ENCODE measurements around the gene UNC80.
"Not testable (repeated sequence)": the region's sequence is repeated elsewhere in the genome, so short reads cannot be mapped to it uniquely, and the experiment has no call there.

The UNC80 gene, protein sequence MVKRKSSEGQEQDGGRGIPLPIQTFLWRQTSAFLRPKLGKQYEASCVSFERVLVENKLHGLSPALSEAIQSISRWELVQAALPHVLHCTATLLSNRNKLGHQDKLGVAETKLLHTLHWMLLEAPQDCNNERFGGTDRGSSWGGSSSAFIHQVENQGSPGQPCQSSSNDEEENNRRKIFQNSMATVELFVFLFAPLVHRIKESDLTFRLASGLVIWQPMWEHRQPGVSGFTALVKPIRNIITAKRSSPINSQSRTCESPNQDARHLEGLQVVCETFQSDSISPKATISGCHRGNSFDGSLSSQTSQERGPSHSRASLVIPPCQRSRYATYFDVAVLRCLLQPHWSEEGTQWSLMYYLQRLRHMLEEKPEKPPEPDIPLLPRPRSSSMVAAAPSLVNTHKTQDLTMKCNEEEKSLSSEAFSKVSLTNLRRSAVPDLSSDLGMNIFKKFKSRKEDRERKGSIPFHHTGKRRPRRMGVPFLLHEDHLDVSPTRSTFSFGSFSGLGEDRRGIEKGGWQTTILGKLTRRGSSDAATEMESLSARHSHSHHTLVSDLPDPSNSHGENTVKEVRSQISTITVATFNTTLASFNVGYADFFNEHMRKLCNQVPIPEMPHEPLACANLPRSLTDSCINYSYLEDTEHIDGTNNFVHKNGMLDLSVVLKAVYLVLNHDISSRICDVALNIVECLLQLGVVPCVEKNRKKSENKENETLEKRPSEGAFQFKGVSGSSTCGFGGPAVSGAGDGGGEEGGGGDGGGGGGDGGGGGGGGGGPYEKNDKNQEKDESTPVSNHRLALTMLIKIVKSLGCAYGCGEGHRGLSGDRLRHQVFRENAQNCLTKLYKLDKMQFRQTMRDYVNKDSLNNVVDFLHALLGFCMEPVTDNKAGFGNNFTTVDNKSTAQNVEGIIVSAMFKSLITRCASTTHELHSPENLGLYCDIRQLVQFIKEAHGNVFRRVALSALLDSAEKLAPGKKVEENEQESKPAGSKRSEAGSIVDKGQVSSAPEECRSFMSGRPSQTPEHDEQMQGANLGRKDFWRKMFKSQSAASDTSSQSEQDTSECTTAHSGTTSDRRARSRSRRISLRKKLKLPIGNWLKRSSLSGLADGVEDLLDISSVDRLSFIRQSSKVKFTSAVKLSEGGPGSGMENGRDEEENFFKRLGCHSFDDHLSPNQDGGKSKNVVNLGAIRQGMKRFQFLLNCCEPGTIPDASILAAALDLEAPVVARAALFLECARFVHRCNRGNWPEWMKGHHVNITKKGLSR (N-terminal part only)

GRCh38 chr2:209771474-209772289, at the start of gene UNC80:
Gene UNC80, plus strand, starts transcription at chr2:209771832. Its CDS starts 241 bp downstream, at chr2:209772073.
- peak in 1 of 2 donors; percentile 10 for DNase-seq

DNA sequence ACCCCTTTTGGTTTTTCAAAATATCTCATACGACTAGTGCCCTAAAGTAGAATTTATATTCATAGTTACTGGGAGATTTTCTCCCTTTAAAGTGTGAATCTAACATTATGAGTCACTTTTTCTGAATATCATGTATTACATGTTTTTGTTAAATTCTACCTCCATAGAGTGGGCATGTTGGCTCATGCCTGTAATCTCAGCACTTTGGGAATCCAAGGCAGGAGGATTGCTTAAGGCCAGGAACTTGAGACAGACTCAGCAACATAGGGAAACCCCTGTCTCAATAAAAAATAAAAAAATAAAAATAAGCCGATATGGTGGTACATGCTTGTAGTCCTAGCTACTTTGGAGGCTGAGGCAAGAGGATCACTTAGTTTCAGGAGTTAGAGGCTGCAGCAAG, 45.3 kb upstream of the UNC80 start:
- no peak for DNase-seq

- no peak for DNase-seq
Measured at GRCh38 chr2:209727077-209727476, 44.6 kb upstream of the UNC80 start.

DNA sequence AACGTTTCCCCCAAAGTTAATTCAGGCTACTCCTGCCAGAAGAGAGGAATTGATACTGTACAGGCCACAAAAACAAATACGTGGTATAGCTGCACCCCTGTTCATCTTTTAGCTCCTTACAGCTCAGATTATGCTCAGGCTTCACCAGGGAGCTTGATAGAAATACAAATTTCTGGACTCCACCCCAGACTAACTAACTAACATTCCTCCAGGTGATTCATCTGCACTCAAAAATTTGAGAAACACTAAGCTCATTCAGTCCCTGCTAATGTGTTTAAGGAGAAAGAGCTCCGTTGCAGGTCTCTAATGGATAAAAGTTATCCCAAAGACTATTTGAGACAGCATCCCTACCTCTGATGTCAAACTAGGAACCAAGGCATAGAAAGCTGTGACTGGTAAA, 36.8 kb upstream of the UNC80 start:
- DNase-seq = no peak

GRCh38 chr2:209741953-209742352, 29.7 kb upstream of the UNC80 start:
- DNase-seq = no peak

DNA sequence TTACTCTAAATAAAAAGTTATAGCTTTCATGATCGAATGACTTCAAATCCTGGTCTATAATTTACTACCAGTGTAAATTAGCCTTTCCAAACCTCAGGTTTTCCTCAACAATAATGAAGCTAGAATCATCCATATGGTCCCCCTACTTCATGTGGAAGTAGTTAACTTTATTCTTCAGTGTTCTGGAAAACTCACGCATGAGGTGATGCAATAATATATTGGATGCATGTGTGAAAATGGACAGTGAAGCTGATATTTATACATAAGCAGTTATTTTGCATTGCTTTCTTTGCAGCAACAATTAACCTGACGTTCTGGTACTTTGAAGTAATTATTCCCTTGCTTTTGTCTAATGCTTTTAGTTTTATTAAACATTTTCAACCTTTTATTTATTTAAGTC, 18.6 kb upstream of the UNC80 start:
- DNase-seq = no peak

- no peak for DNase-seq
Measured at GRCh38 chr2:209757163-209757562, 14.5 kb upstream of the UNC80 start.

- no peak for DNase-seq
Measured at GRCh38 chr2:209761566-209761965, 10.1 kb upstream of the UNC80 start.

DNA sequence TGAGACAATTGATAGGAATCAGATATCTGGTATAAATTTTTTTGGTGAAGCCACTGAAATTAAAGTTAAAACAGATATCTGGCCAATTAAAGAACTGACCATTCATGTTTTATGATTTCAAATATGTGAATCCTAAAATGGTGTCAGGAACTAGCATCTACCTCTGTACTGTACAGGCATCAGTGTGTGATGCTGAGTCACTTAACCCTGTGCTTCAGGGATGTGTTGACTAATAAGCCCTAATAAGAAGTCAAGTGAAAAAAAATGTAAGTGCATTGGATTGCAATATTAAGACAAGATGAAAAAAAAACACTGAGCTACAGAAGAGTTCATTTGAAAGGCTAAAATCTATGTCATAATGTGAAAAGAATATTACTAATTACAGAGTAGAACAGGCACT, 9.1 kb upstream of the UNC80 start:
- no peak for DNase-seq

DNA sequence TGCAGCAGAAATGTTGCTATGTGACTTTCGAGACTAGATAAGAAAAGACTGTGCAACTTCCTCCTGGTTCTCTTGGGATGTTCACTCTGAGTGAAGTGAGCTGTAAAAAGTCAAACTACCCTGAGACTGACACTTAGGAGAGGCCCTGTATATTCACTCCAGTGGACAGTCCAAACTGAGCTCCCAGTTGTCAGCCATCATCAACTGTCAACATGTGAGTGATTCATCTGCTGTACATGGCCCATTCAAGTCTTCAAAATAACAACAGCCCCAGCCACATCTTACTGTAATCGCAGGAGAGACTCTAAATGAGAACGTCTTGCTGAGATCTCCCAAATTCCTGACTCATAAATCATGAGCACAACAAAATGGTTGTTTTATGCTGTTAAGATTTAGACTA, 8.5 kb upstream of the UNC80 start:
- DNase-seq = no peak

DNA sequence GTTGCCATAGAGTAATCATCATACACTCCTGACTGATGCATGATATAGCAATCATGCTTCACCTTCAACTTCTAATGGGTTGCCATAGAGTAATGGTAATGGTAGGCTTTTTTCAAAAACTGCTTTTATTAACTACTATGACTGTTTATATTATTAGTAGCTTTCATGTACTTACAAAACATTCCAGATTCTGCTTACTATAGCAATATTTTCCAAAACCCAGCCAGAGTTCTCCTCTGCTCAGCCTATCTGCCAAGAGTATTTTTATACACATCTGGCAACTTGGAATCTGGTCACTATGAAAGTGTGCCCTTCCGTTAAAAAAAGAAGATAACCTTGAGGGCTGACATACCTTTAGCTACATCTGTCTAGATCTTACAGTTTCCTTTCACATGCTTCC, 5.0 kb upstream of the UNC80 start:
- no peak for DNase-seq

DNA sequence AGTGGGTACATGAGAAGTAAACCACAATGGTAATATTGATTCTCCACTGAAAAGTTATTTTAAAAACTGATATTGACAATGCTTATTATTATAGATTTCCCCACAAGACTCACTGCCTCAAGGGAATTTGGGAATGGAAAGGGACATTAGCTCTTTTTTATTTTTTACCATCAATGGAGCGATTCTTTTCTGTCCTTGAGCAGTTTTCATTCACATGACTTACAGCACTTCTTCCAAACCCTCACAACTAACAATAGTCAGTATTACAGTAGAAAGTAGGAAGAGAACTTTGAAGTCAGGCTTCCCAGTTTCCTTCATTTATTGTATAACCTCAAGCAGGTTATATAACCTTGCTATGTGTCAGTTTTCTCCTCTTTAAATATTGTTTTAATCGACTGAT, 4.3 kb upstream of the UNC80 start:
- no peak for DNase-seq

- DNase-seq = no peak
Measured at GRCh38 chr2:209768557-209768956, 3.1 kb upstream of the UNC80 start.

DNA sequence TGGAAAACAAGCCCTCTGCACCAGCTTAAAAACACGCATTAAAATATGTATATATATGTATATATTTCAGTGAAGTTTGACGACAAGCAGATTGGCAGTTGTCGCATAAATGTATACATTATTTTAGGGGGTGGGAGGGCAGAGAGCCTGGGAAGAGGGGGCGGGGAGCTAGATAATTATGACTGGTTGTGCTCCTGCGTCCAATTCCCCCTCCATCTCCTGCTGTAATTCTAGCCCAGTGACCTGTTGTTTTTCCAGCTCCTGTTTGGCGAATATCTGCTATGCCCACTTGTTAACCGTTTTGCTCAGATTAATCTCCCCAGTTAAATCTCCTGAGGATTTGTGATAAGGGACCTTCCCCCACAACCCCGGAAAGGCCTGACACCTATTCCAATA, 656 bp downstream of the UNC80 start:
- no peak for DNase-seq

- no peak for DNase-seq
Measured at GRCh38 chr2:209773377-209773776, 1.7 kb downstream of the UNC80 start.

DNA sequence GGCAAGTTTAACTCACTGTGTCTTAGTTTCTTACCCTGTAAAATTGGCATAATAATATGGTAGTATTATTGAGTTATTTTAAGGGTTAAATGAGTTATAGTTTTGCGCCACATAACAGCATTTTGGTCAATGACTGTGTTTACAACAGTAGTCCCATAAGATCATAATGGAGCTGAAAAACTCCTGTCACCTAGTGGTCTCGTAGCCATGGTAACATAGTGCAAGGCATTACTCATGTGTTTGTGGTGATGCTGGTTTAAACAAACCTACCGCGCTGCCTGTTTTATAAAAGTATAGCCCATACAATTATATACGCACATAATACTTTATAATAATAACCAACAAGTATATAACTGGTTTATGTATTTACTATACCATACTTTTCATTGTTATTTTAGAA, 15.8 kb downstream of the UNC80 start:
- no peak for DNase-seq

DNA sequence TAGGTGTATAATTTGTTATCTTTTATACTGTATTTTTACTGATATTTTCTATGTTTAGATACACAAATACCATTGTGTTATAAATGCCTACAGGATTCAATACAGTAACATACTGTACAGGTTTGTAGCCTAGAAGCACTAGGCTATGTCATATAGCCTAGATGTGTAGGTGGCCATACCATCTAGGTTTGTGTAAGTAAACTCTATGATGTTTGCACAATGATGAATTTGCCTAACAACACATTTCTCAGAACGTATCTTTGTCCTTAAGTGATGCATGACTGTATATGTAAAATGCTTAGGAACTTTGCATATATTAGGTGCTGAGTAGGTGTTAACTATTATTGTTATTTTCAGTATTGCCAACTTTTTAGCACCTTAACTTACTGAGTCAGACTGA, 17.3 kb downstream of the UNC80 start:
- no peak for DNase-seq

- peak in 1 of 2 donors; percentile 36 for DNase-seq
Measured at GRCh38 chr2:209790066-209790728, 18.6 kb downstream of the UNC80 start.

- DNase-seq = no peak
Measured at GRCh38 chr2:209791151-209791550, 19.5 kb downstream of the UNC80 start.

DNA sequence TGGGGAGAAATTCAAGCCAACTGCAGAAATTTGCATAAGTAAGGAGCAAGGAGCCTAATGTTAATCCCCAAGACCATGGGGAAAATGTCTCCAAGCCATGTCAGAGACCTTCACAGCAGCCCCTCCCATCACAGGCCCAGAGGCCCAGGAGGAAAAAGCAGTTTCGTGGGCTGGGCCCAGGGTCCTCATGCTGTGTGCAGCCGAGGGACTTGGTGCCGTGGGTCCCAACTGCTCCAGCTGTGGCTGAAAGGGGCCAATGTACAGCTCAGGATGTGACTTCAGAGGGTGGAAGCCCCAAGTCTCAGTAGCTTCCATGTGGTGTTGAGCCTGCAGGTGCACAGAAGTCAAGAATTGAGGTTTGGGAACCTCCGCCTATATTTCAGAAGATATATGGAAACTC, 23.8 kb downstream of the UNC80 start:
- DNase-seq = not testable (repeated sequence)

DNA sequence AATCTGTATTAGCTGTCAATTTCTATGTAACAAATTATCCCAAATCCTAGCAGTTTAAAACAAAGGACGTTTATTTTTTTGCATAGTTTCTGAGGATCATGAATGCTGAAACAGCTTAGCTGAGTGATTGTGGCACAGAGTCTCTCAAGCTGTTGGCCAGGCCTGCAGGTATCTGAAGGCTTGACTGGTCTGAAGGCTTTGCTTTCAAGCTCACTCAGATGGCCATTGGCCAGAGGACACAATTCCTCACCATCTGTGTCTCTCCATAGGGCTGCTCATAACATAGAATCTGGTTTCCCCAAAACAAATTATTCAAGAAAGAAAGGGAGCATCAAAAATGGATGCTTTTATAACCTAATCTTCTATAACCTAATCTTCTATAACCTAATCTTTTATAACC, 33.7 kb downstream of the UNC80 start:
- no peak for DNase-seq

DNA sequence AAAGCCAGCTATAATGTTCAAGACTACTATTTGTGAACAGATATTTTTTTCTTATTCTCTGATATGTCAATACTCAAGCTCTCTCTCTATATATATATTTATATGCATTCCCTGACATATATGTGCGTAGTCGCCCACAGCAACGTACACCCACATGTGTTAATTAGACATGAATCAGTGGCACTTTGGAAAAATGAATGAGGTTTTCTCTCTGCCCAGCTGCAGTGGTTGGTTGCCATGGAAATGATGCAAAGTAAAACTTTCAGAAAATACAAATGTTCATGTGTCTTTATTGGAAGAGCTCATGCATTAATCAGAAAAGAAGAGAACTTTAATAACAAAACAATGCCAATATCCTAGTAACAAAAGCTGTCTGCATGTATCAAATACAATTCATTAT, 34.7 kb downstream of the UNC80 start:
- DNase-seq = no peak

All from CD4-positive, alpha-beta T cell treated with Interferon alpha-2 for 1 hour (primary cell).